GM13977 (cell line): ENCODE data around the gene SAE1.

Source experiments
- DNase-seq: peaks from one replicate; pipeline ENCODE4 v3.0.0; 2012; ENCODE audit warnings: low spot score
- CTCF ChIP-seq: IDR thresholded peaks from 2 replicates; pipeline ENCODE4 v1.5.1; 2012; ENCODE audit warnings: mild to moderate bottlenecking, control low read depth; ENCODE audit not compliant: insufficient read depth; ENCODE audit errors: extremely low read depth, missing control alignments
- in situ Hi-C: fragments of 300-500 bp; cut with MboI; formaldehyde crosslinking; loops from one replicate; pipeline ENCODE4 v1.12.0; 2022; ENCODE audit warnings: low sequenced_read_pairs, low pct_unique_long_range_greater_than_20kb, mixed read lengths, inconsistent platforms; ENCODE audit not compliant: unreplicated experiment

The SAE1 gene

GRCh38 chr19:47110521-47111005 is 20.1 kb upstream of the SAE1 start:
- DNase-seq, result no peak
- in situ Hi-C loops, result no loop called here
- TF ChIP-seq CTCF, result no peak

- no peak for DNase-seq
- TF ChIP-seq CTCF, result no peak
- in situ Hi-C loops, result no loop called here
Observed at GRCh38 chr19:47111006-47111621, 19.5 kb upstream of the SAE1 start.

GRCh38 chr19:47111682-47112165 is 18.9 kb upstream of the SAE1 start:
- no peak for DNase-seq
- in situ Hi-C loops, result no loop called here
- TF ChIP-seq CTCF, result no peak

- DNase-seq, result peak; percentile 80
- no peak for TF ChIP-seq CTCF
- in situ Hi-C loops, result no loop called here
Observed at GRCh38 chr19:47112166-47112996, 18.3 kb upstream of the SAE1 start.

GRCh38 chr19:47112997-47113849 is 17.4 kb upstream of the SAE1 start, which contains the start of gene ZC3H4:
Gene ZC3H4 (minus strand): TSS chr19:47113776. CDS start chr19:47112584, 1,192 bp downstream.
- no peak for TF ChIP-seq CTCF
- peak; percentile 97 for DNase-seq
- in situ Hi-C loops, result no loop called here
